NCI-H748 (cell line): ENCODE data around the gene PPP1R14B.

Experiments used
- DNase-seq: peaks from one replicate; lab custom pipeline; 2025; ENCODE audit not compliant: unreplicated experiment; lab: John Stamatoyannopoulos, UW

Gene PPP1R14B

DNA sequence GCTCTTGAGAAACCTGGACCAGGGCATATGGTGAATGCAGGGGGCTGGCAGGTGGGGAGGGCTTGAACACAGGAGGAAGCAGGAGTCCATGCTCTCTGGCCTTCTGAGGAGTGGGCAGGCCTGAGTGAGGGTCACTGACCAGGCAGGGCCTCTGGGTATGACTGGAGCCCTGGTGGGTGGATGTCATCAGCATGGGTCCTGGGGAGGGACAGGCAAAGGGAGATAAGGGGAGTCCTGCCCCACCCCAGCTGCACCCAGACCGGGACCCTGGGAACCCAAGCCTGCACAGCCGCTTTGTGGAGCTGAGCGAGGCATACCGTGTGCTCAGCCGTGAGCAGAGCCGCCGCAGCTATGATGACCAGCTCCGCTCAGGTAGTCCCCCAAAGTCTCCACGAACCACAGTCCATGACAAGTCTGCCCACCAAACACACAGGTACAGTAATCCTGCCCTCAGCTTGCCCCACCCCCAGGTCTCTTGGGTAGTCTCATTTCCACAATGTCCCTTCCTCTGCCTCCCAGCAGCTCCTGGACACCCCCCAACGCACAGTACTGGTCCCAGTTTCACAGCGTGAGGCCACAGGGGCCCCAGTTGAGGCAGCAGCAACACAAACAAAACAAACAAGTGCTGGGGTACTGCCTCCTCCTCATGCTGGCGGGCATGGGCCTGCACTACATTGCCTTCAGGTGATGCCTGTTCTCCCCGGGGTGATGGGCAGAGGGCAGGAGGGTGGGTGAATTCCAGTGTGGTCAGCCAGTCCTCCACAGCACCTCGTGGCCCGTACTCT is 14.4 kb downstream of the PPP1R14B start:
- DNase-seq = no peak

DNA sequence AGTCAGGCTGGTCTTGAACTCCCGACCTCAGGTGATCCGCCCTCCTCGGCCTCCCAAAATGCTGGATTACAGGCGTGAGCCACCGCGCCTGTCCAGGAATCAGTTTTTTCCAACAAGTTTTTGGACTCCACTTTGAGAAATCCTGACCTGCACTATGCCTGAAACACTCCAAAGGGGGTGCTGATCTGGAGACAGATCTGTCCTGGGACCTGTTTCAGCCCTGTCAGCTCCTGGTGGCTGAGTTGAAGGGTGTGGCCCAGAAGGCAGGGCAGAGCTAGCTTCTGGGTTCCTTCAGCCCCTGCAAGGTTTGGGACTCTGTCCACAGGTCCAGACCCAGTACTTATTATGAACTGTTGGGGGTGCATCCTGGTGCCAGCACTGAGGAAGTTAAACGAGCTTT is 15.2 kb downstream of the PPP1R14B start:
- DNase-seq = no peak

DNA sequence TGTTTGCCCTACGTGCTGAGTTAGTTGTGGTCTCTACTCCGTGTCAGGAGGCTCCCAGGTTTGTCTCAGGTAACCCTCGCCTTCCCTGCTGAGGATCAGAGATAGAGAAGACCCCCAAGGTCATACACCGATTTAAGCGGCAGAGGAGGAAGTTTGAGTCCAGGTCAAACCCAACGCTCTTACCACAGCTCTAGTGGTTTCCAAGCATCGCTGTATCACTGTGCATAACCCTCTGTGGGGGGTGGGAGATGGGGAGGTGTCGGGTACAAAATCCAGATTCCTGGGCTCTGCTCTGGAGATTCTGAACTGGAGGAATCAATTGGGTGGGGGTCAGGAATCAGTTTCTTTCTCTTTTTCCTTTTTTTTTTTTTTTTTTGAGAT is 15.8 kb downstream of the PPP1R14B start:
- DNase-seq = peak; percentile 63

DNA sequence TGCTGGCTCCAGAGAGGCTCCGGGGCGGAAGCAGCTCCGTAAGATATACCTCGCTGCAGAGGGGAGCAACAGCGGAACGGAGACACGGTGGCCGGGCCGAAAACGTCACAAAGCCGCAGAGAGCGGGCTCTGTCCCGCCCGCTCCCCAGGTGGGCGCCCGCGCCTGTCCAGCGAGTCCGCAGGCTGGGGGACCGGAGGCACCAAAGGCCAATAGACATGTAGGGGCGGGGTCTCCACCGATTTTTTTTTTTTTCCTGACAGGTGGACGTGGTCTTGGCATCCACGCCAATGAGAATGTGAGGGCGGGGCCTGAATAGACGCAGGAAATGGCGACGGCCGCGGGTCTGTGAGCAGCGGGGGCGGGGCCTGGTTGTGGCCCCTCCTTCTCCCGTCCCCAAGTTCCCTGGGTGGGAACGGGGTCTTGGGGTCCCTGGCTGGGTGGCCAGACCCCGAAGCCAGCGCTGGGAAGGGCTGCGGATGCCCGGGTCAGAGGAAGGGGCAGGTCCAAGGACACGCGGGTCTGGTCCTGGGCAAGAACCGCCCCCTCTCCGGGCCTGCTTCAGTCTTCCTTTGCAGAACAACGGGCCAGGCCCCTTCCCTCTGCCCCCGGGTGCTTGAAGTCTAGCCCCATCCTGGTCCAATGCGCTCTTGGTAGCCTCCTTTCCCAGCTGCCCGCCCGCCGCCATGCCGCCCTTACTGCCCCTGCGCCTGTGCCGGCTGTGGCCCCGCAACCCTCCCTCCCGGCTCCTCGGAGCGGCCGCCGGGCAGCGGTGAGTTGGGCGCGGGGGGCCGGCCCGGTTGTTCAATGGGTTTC is 16.4 kb downstream of the PPP1R14B start, which contains the start of gene DNAJC4:
TSS of gene DNAJC4 (plus strand) at position 378 of the 814 bp plus-strand sequence. CDS start at position 685, 307 bp downstream.
- DNase-seq = peak; percentile 98

- no peak for DNase-seq
These were observed 17.0 kb downstream of the PPP1R14B start for GRCh38 chr11:64229744-64230170.

GRCh38 chr11:64229090-64229743 is 17.5 kb downstream of the PPP1R14B start:
- DNase-seq = no peak

- DNase-seq = no peak
These were observed 19.3 kb downstream of the PPP1R14B start for GRCh38 chr11:64227405-64227956.

DNA sequence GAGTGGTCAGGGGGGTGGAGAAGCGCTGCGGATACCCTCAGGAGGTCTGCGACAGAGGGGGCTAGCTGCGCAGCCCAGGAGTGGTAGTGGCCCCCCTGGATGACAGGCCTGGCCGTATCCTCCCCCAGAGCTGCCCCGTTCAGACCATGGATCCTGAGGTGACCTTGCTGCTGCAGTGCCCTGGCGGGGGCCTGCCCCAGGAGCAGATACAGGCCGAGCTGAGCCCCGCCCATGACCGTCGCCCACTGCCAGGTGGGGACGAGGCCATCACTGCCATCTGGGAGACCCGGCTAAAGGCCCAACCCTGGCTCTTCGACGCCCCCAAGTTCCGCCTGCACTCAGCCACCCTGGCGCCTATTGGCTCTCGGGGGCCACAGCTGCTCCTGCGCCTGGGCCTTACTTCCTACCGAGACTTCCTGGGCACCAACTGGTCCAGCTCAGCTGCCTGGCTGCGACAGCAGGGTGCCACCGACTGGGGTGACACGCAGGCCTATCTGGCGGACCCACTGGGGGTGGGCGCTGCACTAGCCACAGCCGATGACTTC is 20.2 kb downstream of the PPP1R14B start:
- peak; percentile 64 for DNase-seq

DNA sequence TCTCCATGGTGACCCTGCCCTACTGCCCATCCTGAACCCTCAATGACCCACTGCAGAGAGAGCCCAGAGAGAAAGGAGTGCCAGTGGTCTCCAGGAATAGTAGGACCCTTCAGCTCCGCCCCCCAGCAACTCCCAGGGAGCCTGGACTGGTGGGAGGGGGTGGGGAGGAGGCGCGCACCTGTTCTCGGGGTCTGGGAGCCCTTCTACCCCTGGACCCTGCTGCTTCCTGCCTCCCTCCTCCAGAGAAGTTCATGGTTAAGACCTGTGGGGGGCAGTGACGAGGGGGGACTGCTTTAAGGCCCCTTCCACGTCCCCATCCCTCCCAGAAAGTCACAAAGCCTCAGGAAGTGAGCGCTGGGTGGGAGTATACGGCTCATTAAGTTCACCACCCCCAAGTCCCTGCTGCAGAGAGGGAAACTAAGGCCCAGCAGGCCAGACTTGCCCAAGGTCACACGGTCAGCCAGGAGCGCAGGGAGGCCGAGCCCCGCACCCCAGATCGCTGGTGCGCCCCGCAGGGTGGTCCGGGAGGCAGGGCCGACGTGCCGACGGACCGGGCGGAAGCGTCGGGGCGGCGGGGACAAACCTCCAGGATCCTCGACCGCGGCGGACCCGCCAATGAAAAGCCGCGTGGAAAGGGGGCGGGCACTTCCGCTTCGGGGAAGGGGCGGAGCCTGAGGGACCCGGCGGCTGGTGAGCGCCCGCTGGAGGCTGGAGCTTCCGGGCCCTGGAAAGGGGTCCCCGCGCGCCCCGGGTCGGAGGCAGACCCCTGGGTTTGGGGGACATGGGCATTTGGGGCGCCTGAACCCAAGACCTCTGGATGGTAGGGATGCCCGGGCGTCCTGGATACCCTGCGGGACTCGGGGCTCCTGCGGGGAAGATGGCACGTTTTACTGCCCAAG is 20.9 kb downstream of the PPP1R14B start, which contains the start of the genes NUDT22 and TRPT1:
TSS of gene NUDT22 (plus strand) at position 667 of the 899 bp plus-strand sequence. CDS start 379 bp downstream, outside the sequence.
TSS of gene TRPT1 (minus strand) at position 579 of the 899 bp plus-strand sequence. CDS start at position 253, 326 bp downstream.
- DNase-seq = peak; percentile 89

DNA sequence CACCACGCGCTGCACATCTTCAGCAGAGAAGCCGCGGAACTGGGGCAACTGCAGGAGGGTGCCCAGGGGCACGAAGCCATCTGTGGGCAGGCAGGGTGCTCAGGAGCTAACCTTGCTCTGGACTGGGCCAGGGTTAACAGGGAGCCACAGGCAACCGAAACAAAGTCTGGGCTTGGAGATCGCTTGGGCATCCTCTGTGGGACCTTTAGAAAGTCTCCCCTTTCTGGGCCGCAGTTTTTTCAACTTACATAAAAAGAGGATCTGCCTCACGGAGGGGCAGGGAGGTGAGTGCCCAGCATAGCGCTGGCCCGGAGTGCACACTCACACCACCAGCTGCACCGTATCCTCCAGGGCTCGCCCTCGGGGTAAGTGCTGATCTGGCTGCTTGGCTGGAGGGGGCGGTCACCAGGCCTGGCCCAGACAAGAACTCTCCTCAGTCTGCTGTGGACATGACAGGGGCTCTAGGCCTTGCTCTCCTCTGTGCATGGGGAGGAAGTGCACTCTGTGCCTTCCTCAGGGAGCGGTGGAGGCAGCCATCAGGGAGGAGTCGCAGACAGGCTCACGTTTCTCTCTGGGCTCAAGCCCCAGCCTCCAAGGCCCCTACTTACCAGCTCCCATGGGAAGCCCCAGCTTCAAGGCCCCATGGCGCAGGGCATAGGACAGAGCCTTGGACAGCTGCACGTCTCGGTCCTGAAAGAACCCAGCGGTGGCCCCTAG is 21.7 kb downstream of the PPP1R14B start:
- DNase-seq = no peak

DNA sequence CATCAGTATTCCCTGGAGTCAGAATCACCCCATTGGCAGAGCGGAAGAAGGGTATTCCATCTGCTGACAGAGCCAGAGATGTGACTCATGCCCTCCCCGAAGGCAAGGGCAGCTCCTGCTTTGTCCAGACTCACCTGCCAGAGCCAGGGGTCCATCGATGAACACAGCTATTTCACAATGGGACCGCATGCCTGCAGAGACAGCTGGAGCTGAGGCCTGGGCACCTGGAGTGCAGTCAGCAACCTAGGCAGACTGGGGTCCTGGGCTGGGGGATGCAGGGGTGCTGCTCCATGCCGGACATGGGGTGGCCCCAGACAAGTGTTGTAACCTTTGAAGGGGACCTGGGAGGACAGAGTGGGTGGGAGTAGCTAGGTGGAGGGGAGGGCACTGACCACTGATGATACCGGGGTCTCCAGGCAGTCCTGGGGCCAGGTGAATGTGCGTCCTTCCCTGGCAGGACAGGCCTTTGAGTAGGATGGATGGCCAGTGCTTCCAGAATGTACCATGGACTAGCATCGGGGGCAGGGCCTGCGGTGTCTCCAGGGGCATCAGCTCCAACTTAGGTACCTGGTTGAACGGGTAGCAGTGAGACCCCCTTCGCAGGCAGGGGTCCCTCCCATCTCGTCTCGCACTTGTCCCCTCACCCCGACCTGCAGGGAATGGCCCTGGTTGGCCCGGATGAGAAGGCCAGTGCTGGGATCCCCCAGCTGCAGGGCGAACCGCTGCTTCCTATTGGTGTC is 22.4 kb downstream of the PPP1R14B start:
- DNase-seq = no peak

GRCh38 chr11:64223001-64223651 is 23.6 kb downstream of the PPP1R14B start:
- no peak for DNase-seq

GRCh38 chr11:64222651-64223000 is 24.1 kb downstream of the PPP1R14B start:
- peak; percentile 32 for DNase-seq

- no peak for DNase-seq
These were observed 25.9 kb downstream of the PPP1R14B start for GRCh38 chr11:64220798-64221197.

- no peak for DNase-seq
These were observed 26.5 kb downstream of the PPP1R14B start for GRCh38 chr11:64220271-64220670.

GRCh38 chr11:64219755-64220154 is 27.0 kb downstream of the PPP1R14B start:
- DNase-seq = no peak

- no peak for DNase-seq
These were observed 27.4 kb downstream of the PPP1R14B start for GRCh38 chr11:64219354-64219684.
